ENCODE results near the gene ZC3H13.

ZC3H13 gene

DNA sequence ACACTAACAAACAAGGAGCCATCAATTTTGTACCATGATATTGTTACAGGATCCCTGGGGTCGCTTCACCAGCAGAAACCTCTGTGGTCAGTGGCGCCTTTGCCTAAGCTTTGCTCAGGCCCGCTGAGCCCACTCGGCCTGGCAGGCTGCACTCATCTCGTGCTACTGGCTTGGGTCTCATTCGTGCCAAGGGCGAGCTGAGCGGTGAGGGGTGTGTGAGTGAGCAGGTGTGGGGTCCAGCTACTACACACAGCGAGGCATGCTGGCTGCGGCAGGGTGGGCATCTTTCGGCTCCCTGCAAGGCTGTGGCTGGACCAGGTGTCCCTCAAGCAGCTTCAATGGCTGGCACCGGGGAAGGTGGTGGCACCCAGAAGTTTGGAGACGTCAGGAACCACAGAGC, 33.2 kb upstream of the ZC3H13 start:
- Histone ChIP-seq H3K27me3 (ENCODE audit: insufficient read depth, low read length) (no peaks in the 10 kb centered on the region), H2AFZ (ENCODE audit: low read depth, low read length) (no peak overlapping the region), H3K4me3 (ENCODE audit: low read length) (no peak overlapping the region), H3K36me3 (ENCODE audit: insufficient read depth, low read length) (no peaks in the 10 kb centered on the region), H3K4me1 (ENCODE audit: insufficient read depth, low read length) (no peaks in the 10 kb centered on the region), H3K9me3 (ENCODE audit: low read length) (no peaks in the 10 kb centered on the region)

DNA sequence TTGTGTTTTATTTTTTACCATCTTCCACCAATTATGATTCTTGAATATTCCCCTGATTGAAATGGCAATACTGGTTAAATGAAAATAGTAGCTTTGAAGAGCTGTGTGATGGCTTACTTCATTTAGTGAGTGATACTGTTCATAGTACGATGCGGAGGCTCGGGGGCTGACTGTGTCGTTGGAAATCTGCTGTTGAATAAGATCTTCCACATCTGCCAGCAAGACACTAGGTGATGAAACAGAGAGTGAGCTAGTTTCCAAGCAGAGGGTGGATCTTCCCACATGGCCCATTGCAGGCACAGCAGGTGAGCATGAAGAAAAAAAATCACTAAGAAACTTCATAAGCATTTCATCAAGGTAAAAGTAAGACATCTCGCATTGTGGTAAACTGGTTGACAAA, 29.8 kb upstream of the ZC3H13 start:
- no peaks in the 10 kb centered on the region for H3K4me1 ChIP-seq (ENCODE audit: insufficient read depth, low read length)
- no peaks in the 10 kb centered on the region for H3K9me3 ChIP-seq (ENCODE audit: low read length)
- no peak overlapping the region for H2AFZ ChIP-seq (ENCODE audit: low read depth, low read length)
- no peaks in the 10 kb centered on the region for H3K36me3 ChIP-seq (ENCODE audit: insufficient read depth, low read length)
- H3K4me3 ChIP-seq (ENCODE audit: low read length): no peak overlapping the region
- no peaks in the 10 kb centered on the region for H3K27me3 ChIP-seq (ENCODE audit: insufficient read depth, low read length)

DNA sequence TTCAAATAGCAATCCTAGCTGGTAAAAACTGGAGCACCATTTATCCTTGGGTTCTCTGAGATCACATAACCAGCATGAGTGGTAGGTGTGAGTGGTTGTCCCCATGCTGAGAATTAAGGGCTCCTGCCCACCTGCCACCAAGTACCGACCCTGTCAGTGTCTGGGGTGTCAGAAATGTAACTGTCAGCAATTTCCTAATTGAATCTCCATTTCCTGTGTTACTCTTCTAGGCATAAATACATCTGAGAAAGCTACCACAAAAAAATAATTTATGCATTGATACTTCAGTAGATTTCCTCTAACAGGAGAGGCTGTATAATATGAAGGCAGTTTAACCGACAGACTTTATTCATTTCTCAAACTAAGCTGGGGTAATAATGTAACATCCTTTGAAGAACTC, 27.2 kb upstream of the ZC3H13 start:
- H3K4me3 ChIP-seq (ENCODE audit: low read length): no peak overlapping the region
- no peaks in the 10 kb centered on the region for H3K36me3 ChIP-seq (ENCODE audit: insufficient read depth, low read length)
- no peak overlapping the region for H2AFZ ChIP-seq (ENCODE audit: low read depth, low read length)
- no peaks in the 10 kb centered on the region for H3K4me1 ChIP-seq (ENCODE audit: insufficient read depth, low read length)
- no peaks in the 10 kb centered on the region for H3K27me3 ChIP-seq (ENCODE audit: insufficient read depth, low read length)
- H3K9me3 ChIP-seq (ENCODE audit: low read length): peaks cover 1% of the 10 kb centered on the region

DNA sequence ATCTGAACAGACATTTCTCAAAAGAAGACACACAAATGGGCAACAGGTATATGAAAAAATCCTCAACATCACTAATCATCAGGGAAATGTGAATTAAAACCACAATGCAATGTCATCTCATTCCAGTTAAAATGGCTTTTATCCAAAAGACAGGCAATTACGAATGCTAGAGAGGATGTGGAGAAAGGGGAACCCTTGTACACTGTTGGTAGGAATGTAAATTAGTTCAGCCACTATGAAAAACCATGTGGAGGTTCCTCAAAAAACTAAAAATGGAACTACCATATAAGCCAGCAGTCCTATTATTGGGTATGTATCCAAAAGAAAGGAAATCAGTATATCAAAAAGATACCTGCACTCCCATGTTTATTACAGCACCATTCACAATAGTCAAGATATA, 24.7 kb upstream of the ZC3H13 start:
- Histone ChIP-seq H3K9me3 (ENCODE audit: low read length) (peaks cover 2% of the 10 kb centered on the region), H3K36me3 (ENCODE audit: insufficient read depth, low read length) (no peaks in the 10 kb centered on the region), H2AFZ (ENCODE audit: low read depth, low read length) (no peak overlapping the region), H3K4me1 (ENCODE audit: insufficient read depth, low read length) (no peaks in the 10 kb centered on the region), H3K4me3 (ENCODE audit: low read length) (no peak overlapping the region), H3K27me3 (ENCODE audit: insufficient read depth, low read length) (no peaks in the 10 kb centered on the region)

DNA sequence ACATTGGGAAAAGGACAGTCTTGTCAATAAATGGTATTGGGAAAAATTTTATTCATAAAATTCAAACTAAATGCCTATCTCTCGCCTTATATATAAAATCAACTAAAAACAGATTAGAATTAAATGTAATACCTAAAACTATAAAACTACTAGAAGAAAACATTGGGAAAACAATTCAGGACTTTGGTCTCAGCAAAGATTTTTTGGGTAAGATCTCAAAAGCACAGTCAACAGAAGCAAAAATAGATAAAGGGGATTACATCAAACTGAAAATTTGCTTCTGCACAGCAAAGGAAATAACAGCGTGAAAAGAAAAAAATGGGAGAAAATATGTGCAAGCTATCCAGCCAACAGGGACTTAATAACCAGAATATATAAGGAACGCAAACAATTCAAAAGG, 24.3 kb upstream of the ZC3H13 start:
- Histone ChIP-seq H2AFZ (ENCODE audit: low read depth, low read length) (no peak overlapping the region), H3K9me3 (ENCODE audit: low read length) (peaks cover 2% of the 10 kb centered on the region), H3K4me3 (ENCODE audit: low read length) (no peak overlapping the region), H3K4me1 (ENCODE audit: insufficient read depth, low read length) (no peaks in the 10 kb centered on the region), H3K36me3 (ENCODE audit: insufficient read depth, low read length) (no peaks in the 10 kb centered on the region), H3K27me3 (ENCODE audit: insufficient read depth, low read length) (no peaks in the 10 kb centered on the region)

GRCh38 chr13:46075811-46076210, 23.3 kb upstream of the ZC3H13 start:
- H3K9me3 ChIP-seq (ENCODE audit: low read length): peaks cover 2% of the 10 kb centered on the region
- H3K4me3 ChIP-seq (ENCODE audit: low read length): no peak overlapping the region
- H3K4me1 ChIP-seq (ENCODE audit: insufficient read depth, low read length): no peaks in the 10 kb centered on the region
- no peaks in the 10 kb centered on the region for H3K27me3 ChIP-seq (ENCODE audit: insufficient read depth, low read length)
- no peaks in the 10 kb centered on the region for H3K36me3 ChIP-seq (ENCODE audit: insufficient read depth, low read length)
- H2AFZ ChIP-seq (ENCODE audit: low read depth, low read length): no peak overlapping the region

DNA sequence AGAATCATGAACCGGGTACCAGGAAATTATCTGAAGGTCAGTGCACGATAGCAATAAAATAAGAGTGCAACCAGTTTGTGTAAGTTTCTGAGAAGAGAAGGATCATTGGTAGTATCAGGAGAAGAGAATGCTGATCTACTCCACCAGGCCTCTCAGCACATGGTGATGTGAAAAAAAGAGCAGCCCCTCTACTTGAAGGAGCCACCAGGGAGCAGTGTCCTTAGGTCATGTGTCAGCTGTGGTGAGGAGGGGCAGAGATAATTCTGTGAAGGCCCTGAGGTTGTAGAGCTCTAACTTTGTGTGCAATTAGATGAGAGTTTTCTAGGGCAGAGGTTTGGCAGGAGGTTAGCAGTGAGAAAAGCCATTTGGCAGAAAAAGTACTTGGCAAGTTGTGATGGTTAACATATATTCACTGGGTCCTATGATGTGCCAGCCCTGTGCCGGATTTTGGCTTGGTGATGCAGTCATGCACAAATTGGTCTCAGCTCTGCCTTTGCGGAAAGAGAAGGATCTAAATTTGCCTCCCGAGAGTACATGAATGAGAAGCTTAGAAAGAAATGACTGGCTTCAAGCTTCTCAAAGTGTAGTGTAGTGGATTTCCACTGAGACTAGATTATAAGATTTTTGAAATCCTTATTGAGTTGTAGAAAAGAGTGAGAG, 19.2 kb upstream of the ZC3H13 start:
- no peaks in the 10 kb centered on the region for H3K27me3 ChIP-seq (ENCODE audit: insufficient read depth, low read length)
- H3K9me3 ChIP-seq (ENCODE audit: low read length): peaks cover 2% of the 10 kb centered on the region
- no peaks in the 10 kb centered on the region for H3K36me3 ChIP-seq (ENCODE audit: insufficient read depth, low read length)
- no peak overlapping the region for H2AFZ ChIP-seq (ENCODE audit: low read depth, low read length)
- H3K4me1 ChIP-seq (ENCODE audit: insufficient read depth, low read length): no peaks in the 10 kb centered on the region
- H3K4me3 ChIP-seq (ENCODE audit: low read length): no peak overlapping the region

GRCh38 chr13:46063292-46063691, 10.7 kb upstream of the ZC3H13 start:
- no peaks in the 10 kb centered on the region for H3K9me3 ChIP-seq (ENCODE audit: low read length)
- no peak overlapping the region for H2AFZ ChIP-seq (ENCODE audit: low read depth, low read length)
- H3K4me3 ChIP-seq (ENCODE audit: low read length): no peak overlapping the region
- H3K4me1 ChIP-seq (ENCODE audit: insufficient read depth, low read length): no peaks in the 10 kb centered on the region
- no peaks in the 10 kb centered on the region for H3K27me3 ChIP-seq (ENCODE audit: insufficient read depth, low read length)
- H3K36me3 ChIP-seq (ENCODE audit: insufficient read depth, low read length): no peaks in the 10 kb centered on the region

- Histone ChIP-seq H3K36me3 (ENCODE audit: insufficient read depth, low read length) (no peaks in the 10 kb centered on the region), H3K4me3 (ENCODE audit: low read length) (no peak overlapping the region), H2AFZ (ENCODE audit: low read depth, low read length) (no peak overlapping the region), H3K4me1 (ENCODE audit: insufficient read depth, low read length) (no peaks in the 10 kb centered on the region), H3K9me3 (ENCODE audit: low read length) (no peaks in the 10 kb centered on the region), H3K27me3 (ENCODE audit: insufficient read depth, low read length) (no peaks in the 10 kb centered on the region)
These were observed 9.6 kb upstream of the ZC3H13 start for GRCh38 chr13:46062185-46062584.

DNA sequence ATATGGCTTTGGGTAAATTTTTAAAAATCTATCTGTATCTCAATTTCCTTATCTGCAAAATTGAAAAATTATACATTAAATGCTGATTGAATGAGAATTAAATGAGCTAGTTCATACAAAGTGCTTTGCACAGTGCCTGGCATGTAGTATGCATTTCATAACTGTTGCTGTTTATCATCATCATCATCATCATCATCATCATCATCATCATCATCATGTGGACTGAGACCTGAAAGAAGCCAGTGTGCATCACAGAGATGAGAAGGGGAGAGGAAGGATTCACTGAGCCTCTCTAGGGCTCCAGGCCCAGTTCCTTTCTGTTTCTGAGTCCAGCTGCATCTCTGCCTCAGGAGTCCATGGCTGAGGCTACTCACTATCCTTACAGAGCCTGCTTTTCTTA, 6.9 kb upstream of the ZC3H13 start:
- no peaks in the 10 kb centered on the region for H3K9me3 ChIP-seq (ENCODE audit: low read length)
- no peak overlapping the region for H2AFZ ChIP-seq (ENCODE audit: low read depth, low read length)
- no peaks in the 10 kb centered on the region for H3K4me1 ChIP-seq (ENCODE audit: insufficient read depth, low read length)
- H3K36me3 ChIP-seq (ENCODE audit: insufficient read depth, low read length): no peaks in the 10 kb centered on the region
- no peak overlapping the region for H3K4me3 ChIP-seq (ENCODE audit: low read length)
- no peaks in the 10 kb centered on the region for H3K27me3 ChIP-seq (ENCODE audit: insufficient read depth, low read length)

DNA sequence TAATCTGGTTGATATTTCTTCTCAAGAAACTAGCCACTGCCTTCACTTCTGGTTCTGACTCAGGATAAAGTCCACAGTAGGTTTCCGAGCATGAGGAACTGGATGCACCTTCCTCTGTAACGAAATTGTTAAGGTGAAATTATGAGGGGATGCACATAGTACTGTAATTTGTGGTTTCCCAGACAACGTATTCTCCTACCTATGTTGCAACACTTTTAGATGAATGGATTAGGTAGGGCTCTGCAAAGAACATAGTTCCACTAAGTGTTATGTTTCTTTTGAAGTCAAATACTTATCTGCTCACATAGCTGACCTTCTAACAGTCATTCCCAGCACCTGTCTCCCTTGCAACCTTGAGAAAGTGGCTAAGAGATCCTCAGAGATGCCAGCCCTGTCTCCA, 5.7 kb upstream of the ZC3H13 start:
- Histone ChIP-seq H2AFZ (ENCODE audit: low read depth, low read length) (no peak overlapping the region), H3K36me3 (ENCODE audit: insufficient read depth, low read length) (no peaks in the 10 kb centered on the region), H3K27me3 (ENCODE audit: insufficient read depth, low read length) (no peaks in the 10 kb centered on the region), H3K4me1 (ENCODE audit: insufficient read depth, low read length) (peaks cover 3% of the 10 kb centered on the region), H3K4me3 (ENCODE audit: low read length) (no peak overlapping the region), H3K9me3 (ENCODE audit: low read length) (no peaks in the 10 kb centered on the region)

DNA sequence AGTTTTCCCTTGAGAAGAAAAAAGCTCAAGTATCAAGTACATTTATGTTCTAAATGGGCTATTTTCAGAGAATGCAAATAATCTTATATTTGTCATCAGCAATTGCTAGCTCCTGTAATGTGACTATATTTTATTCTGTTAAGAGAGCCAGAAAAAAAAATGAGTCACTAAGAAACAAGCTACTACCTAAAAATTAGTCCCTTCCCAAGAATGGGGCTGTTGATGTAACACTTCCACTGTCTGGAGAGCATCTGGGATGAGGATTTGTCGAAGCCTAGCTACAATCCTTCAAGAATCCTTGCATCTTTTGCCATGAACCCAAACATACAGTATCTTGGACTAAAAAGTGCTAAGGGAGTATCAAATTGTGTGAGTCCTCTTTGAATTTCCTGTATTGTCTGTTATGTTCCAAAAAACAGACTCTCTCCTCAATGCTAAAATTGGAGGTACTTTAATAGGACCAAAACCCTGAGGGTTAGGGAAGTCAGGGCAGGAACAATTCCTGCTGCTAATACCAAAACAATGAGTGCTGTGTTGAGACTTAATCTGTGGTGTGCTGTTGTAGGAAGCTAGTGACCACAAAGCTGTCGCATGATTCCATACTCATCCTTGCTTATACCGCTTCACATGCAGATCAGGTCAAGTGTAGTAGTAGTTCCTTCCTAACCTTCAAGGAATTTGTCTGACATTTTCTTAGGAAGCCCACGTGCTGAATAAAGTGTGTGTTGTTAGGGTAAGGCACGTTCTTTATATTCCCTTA, 4.9 kb upstream of the ZC3H13 start:
- Histone ChIP-seq H3K9me3 (ENCODE audit: low read length) (no peaks in the 10 kb centered on the region), H3K4me3 (ENCODE audit: low read length) (no peak overlapping the region), H3K4me1 (ENCODE audit: insufficient read depth, low read length) (peaks cover 3% of the 10 kb centered on the region), H2AFZ (ENCODE audit: low read depth, low read length) (no peak overlapping the region), H3K36me3 (ENCODE audit: insufficient read depth, low read length) (no peaks in the 10 kb centered on the region), H3K27me3 (ENCODE audit: insufficient read depth, low read length) (no peaks in the 10 kb centered on the region)

DNA sequence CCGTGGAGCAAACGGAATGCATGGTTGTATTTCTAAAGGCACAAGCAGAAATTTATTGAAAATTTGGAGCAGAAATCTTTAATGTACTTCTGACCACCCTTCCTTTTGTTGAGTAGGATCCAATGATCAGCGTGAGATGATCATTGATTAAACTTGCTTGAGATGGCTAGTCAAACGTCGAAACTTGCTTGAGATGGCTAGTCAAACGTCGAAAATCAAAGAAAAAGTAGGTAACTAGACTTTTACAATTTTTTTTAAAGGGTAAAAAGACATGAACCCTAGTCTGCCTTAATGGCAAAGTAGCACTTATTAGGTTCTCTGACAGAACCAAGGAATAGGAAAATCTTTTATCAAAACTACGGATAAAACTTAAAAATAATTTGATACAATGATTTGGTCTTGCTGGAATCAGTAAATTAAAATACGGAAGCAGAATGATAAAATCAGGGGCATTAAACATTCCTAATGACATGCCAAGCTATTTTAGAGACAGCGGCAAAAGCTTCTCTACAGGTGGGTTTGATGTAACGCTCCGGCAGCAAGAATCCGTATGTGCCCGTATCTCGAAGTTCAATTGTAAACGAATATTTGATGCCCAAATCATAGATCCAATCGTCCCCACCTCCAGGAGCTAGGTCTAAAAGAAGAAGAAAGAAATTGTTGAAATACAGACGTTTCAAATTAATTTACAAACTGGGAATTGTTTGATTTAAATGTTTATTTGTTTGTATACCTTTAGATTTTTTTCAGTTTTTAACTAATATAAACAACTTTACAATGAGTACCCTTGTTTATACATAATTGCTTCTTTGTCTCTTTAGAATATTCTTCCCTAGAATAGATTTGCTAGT, 841 bp upstream of the ZC3H13 start:
- H3K9me3 ChIP-seq (ENCODE audit: low read length): no peaks in the 10 kb centered on the region

More for the DNA sequence above, 841 bp upstream of the ZC3H13 start:
- Histone ChIP-seq H3K4me1 (ENCODE audit: insufficient read depth, low read length) (peaks cover 23% of the 10 kb centered on the region), H3K27me3 (ENCODE audit: insufficient read depth, low read length) (no peaks in the 10 kb centered on the region), H2AFZ (ENCODE audit: low read depth, low read length) (peak overlapping the region; percentile 56), H3K36me3 (ENCODE audit: insufficient read depth, low read length) (no peaks in the 10 kb centered on the region), H3K4me3 (ENCODE audit: low read length) (peak overlapping the region; percentile 98)

Measured in neuron (in vitro differentiated cells).